Stimulated activated CD4-positive, alpha-beta T cell treated with anti-CD3 and anti-CD28 coated beads, Interleukin-2, amount 100 ng/mL, for 4 hours (primary cell): Measurements from ENCODE around the gene PPP2R5D.

ENCODE experiments used
- DNase-seq: peaks from one replicate; pipeline ENCODE4 v3.0.0-alpha.2; 2020; ENCODE audit warnings: low read depth

PPP2R5D gene

GRCh38 chr6:43059168-43060033 lies 75.0 kb downstream of the PPP2R5D start, which contains the start of the genes KLC4 and MRPL2:
Gene KLC4, plus strand, starts transcription at chr6:43059631. Its CDS starts 1,705 bp downstream, at chr6:43061336.
Gene MRPL2, minus strand, starts transcription at chr6:43059434. Its CDS starts 53 bp downstream, at chr6:43059381.
- DNase-seq = peak; percentile 94

GRCh38 chr6:43060034-43060754 lies 75.8 kb downstream of the PPP2R5D start:
- no peak for DNase-seq

- DNase-seq = no peak
These were observed 76.6 kb downstream of the PPP2R5D start for GRCh38 chr6:43060755-43061633.

- no peak for DNase-seq
These were observed 77.5 kb downstream of the PPP2R5D start for GRCh38 chr6:43061861-43062260.
